HEK293 (cell line): ENCODE results near the gene CLASP1.
"Not testable (repeated sequence)": the region's sequence is repeated elsewhere in the genome, so short reads cannot be mapped to it uniquely, and the experiment has no call there.

Experiments used
- CTCF ChIA-PET: fragments of 350-600 bp; formaldehyde crosslinking; extraction: SDS; loops from one replicate; lab custom pipeline; 2021; ENCODE audit warnings: antibody characterized with exemption; lab: Yijun Ruan, JAX
- POLR2A ChIA-PET: fragments of 300-600 bp; formaldehyde crosslinking; extraction: SDS; loops from one replicate; lab custom pipeline; 2020; ENCODE audit warnings: antibody characterized with exemption, inconsistent platforms; lab: Yijun Ruan, JAX
- H3K27ac ChIP-seq: fragments of 200-500 bp; sonication (Bioruptor generic); 2 replicates; pipeline ENCODE4 v1.5.1; 2014; ENCODE audit warnings: low read depth, low read length, control low read depth, inconsistent platforms; ENCODE audit errors: extremely low read depth
- H3K36me3 ChIP-seq, 2 experiments: fragments of 200-500 bp in 1 of 2; sonication (Bioruptor generic) in 1 of 2; 1 replicate in 1 of 2; 2 replicates in 1 of 2; pipeline ENCODE4 v1.5.1; 2014 to 2017; ENCODE audit warnings: inconsistent platforms in 2 of 2, low read length in 2 of 2; ENCODE audit not compliant: control insufficient read depth in 2 of 2, insufficient read depth in 1 of 2
- H3K4me1 ChIP-seq: fragments of 200-500 bp; sonication (Bioruptor generic); 2 replicates; pipeline ENCODE4 v1.5.1; 2014; ENCODE audit warnings: mild to moderate bottlenecking, low read length, inconsistent platforms; ENCODE audit not compliant: control insufficient read depth, insufficient read depth
- H3K4me3 ChIP-seq: 2 replicates; pipeline ENCODE4 v1.5.1; 2011; ENCODE audit warnings: low read depth, mild to moderate bottlenecking, control low read depth, low read length, moderate library complexity
- H3K9me3 ChIP-seq: fragments of 200-500 bp; sonication (Bioruptor generic); 2 replicates; pipeline ENCODE4 v1.5.1; 2014; ENCODE audit warnings: low read depth, low read length, inconsistent platforms; ENCODE audit not compliant: control insufficient read depth, insufficient read depth
- FEZF1 ChIP-seq: fragments of 450-650 bp; formaldehyde crosslinking; IDR thresholded peaks from 2 replicates; pipeline ENCODE4 v1.5.1; 2016; ENCODE audit warnings: missing biosample characterization, missing genetic modification characterization
- GLIS1 ChIP-seq: fragments of 450-650 bp; formaldehyde crosslinking; IDR thresholded peaks from 2 replicates; pipeline ENCODE4 v1.5.1; 2016; ENCODE audit warnings: missing biosample characterization, missing genetic modification characterization
- KLF1 ChIP-seq: fragments of 450-650 bp; formaldehyde crosslinking; IDR thresholded peaks from 2 replicates; pipeline ENCODE4 v1.5.1; 2016; ENCODE audit warnings: missing biosample characterization, missing genetic modification characterization
- KLF10 ChIP-seq: fragments of 450-650 bp; IDR thresholded peaks from 2 replicates; pipeline ENCODE4 v1.5.1; 2018; ENCODE audit warnings: missing biosample characterization, mild to moderate bottlenecking, missing genetic modification characterization
- KLF16 ChIP-seq: fragments of 450-650 bp; formaldehyde crosslinking; IDR thresholded peaks from 2 replicates; pipeline ENCODE4 v1.5.1; 2017; ENCODE audit warnings: missing biosample characterization, missing genetic modification characterization
- OSR2 ChIP-seq: fragments of 450-650 bp; formaldehyde crosslinking; IDR thresholded peaks from 2 replicates; pipeline ENCODE4 v1.5.1; 2016; ENCODE audit warnings: missing biosample characterization, missing genetic modification characterization
- PRDM10 ChIP-seq: fragments of 450-650 bp; formaldehyde crosslinking; IDR thresholded peaks from 2 replicates; pipeline ENCODE4 v1.5.1; 2016; ENCODE audit warnings: missing biosample characterization, missing genetic modification characterization
- SALL2 ChIP-seq: fragments of 450-650 bp; formaldehyde crosslinking; IDR thresholded peaks from 2 replicates; pipeline ENCODE4 v1.5.0; 2017; ENCODE audit warnings: missing biosample characterization, mild to moderate bottlenecking, missing genetic modification characterization, borderline replicate concordance
- TSHZ1 ChIP-seq: fragments of 450-650 bp; formaldehyde crosslinking; IDR thresholded peaks from 2 replicates; pipeline ENCODE4 v1.5.1; 2016; ENCODE audit warnings: missing biosample characterization, missing genetic modification characterization, borderline replicate concordance
- ZFHX2 ChIP-seq: fragments of 450-650 bp; formaldehyde crosslinking; conservative IDR thresholded peaks from 2 replicates; pipeline ENCODE4 v1.5.1; 2016; ENCODE audit warnings: missing biosample characterization, missing genetic modification characterization
- ZNF114 ChIP-seq: fragments of 450-650 bp; formaldehyde crosslinking; IDR thresholded peaks from 2 replicates; pipeline ENCODE4 v1.5.0; 2017; ENCODE audit warnings: missing biosample characterization, missing genetic modification characterization
- ZNF184 ChIP-seq: fragments of 450-650 bp; IDR thresholded peaks from 2 replicates; pipeline ENCODE4 v1.5.1; 2018; ENCODE audit warnings: missing biosample characterization, mild to moderate bottlenecking, missing genetic modification characterization
- ZNF391 ChIP-seq: fragments of 450-650 bp; formaldehyde crosslinking; IDR thresholded peaks from 2 replicates; pipeline ENCODE4 v1.5.1; 2016; ENCODE audit warnings: low read depth, missing biosample characterization, missing genetic modification characterization, borderline replicate concordance
- ZNF510 ChIP-seq: fragments of 450-650 bp; formaldehyde crosslinking; IDR thresholded peaks from 2 replicates; pipeline ENCODE4 v1.5.1; 2018; ENCODE audit warnings: mild to moderate bottlenecking, missing genetic modification characterization, missing biosample characterization; ENCODE audit not compliant: insufficient replicate concordance
- ZNF629 ChIP-seq: fragments of 450-650 bp; formaldehyde crosslinking; IDR thresholded peaks from 2 replicates; pipeline ENCODE4 v1.5.1; 2017; ENCODE audit warnings: missing biosample characterization, missing genetic modification characterization
- ZNF664 ChIP-seq: fragments of 450-650 bp; formaldehyde crosslinking; IDR thresholded peaks from 2 replicates; pipeline ENCODE4 v1.5.1; 2016; ENCODE audit warnings: missing biosample characterization, missing genetic modification characterization
- ZNF670 ChIP-seq: fragments of 450-650 bp; formaldehyde crosslinking; IDR thresholded peaks from 2 replicates; pipeline ENCODE4 v1.5.1; 2016; ENCODE audit warnings: missing biosample characterization, missing genetic modification characterization, low read depth
- ZNF843 ChIP-seq: fragments of 450-650 bp; formaldehyde crosslinking; IDR thresholded peaks from 2 replicates; pipeline ENCODE4 v1.5.1; 2016; ENCODE audit warnings: missing biosample characterization, missing genetic modification characterization
- ZSCAN4 ChIP-seq: fragments of 450-650 bp; formaldehyde crosslinking; IDR thresholded peaks from 2 replicates; pipeline ENCODE4 v1.5.1; 2017; ENCODE audit warnings: missing biosample characterization, missing genetic modification characterization

CLASP1 gene

GRCh38 chr2:121343828-121344399, 305.3 kb downstream of the CLASP1 start:
- H3K9me3 ChIP-seq, H3K4me3 ChIP-seq, H3K27ac ChIP-seq, H3K4me1 ChIP-seq, POLR2A ChIA-PET: not testable (repeated sequence)
- CTCF ChIA-PET = interaction anchor here (0.7 to 4.0 kb wide), 3 partner anchors 11 to 44 kb away, joined by 3 to 20 read pairs (median 3); no protein-coding TSS in a partner anchor
- TF ChIP-seq ZNF664 (tag by site-specific recombination) = peak; percentile 42; the same call in 1 of the 2 replicates
- peak; percentile 30; the same call in 1 of the 2 replicates for TF ChIP-seq PRDM10
- TF ChIP-seq FEZF1 (tag by site-specific recombination) = peak; percentile 47
- TF ChIP-seq OSR2 (tag by site-specific recombination) = peak; percentile 19; the same call in 1 of the 2 replicates
- TF ChIP-seq KLF1 (tag by site-specific recombination) = 0 out of 2 replicates have a peak, but pooled peaks have one; percentile 9
- 0 out of 2 replicates have a peak, but pooled peaks have one; percentile 24 for TF ChIP-seq ZFHX2 (tag by site-specific recombination)
- peak; percentile 65; the same call in 1 of the 2 replicates for TF ChIP-seq ZNF843 (tag by site-specific recombination)
- peaks cover 11 to 77% of the 10 kb centered on the region in 2 experiments; a peak in 2 of 3 replicates for H3K36me3 ChIP-seq

GRCh38 chr2:121343191-121343590, 306.1 kb downstream of the CLASP1 start:
- H3K36me3 ChIP-seq = peaks cover 11 to 78% of the 10 kb centered on the region in 2 experiments; a peak in 2 of 3 replicates
- TF ChIP-seq ZNF670 (tag by site-specific recombination) (no peak), ZNF391 (tag by site-specific recombination) (no peak), ZNF184 (tag by site-specific recombination) (peak; percentile 88)
- H3K4me3 ChIP-seq = no peak overlapping the region
- CTCF ChIA-PET = interaction anchor here (0.6 to 4.0 kb wide), 6 partner anchors 12 to 214 kb away, joined by 3 to 20 read pairs (median 3); no protein-coding TSS in a partner anchor
- POLR2A ChIA-PET = no interaction called here
- H3K4me1 ChIP-seq = no peaks in the 10 kb centered on the region
- no peaks in the 10 kb centered on the region for H3K9me3 ChIP-seq
- H3K27ac ChIP-seq = no peak overlapping the region

- ChIA-PET POLR2A (no interaction called here), CTCF (interaction anchor here (0.6 to 1.4 kb wide), 6 partner anchors 13 to 262 kb away, joined by 3 to 6 read pairs (median 3); no protein-coding TSS in a partner anchor)
- Histone ChIP-seq H3K4me1 (no peaks in the 10 kb centered on the region), H3K4me3 (no peak overlapping the region), H3K27ac (no peak overlapping the region), H3K36me3 (peaks cover 11 to 75% of the 10 kb centered on the region in 2 experiments; a peak in 2 of 3 replicates), H3K9me3 (no peaks in the 10 kb centered on the region)
- TF ChIP-seq GLIS1 (tag by site-specific recombination) = no peak
- TF ChIP-seq ZNF114 = no peak
- no peak for TF ChIP-seq ZNF510
- no peak for TF ChIP-seq ZNF629 (tag by site-specific recombination)
These were observed 306.5 kb downstream of the CLASP1 start for GRCh38 chr2:121342751-121343150.

GRCh38 chr2:121340926-121341325, 308.3 kb downstream of the CLASP1 start:
- H3K9me3 ChIP-seq = no peaks in the 10 kb centered on the region
- CTCF ChIA-PET = interaction anchor here (1.0 to 1.7 kb wide), 3 partner anchors 15 to 261 kb away, joined by 3 to 5 read pairs (median 3); no protein-coding TSS in a partner anchor
- POLR2A ChIA-PET = no interaction called here
- no peak overlapping the region for H3K4me3 ChIP-seq
- peaks cover 11 to 57% of the 10 kb centered on the region in 2 experiments; a peak in 2 of 3 replicates for H3K36me3 ChIP-seq
- no peak overlapping the region for H3K27ac ChIP-seq
- H3K4me1 ChIP-seq = no peaks in the 10 kb centered on the region
- TF ChIP-seq ZSCAN4 (no peak), ZNF843 (tag by site-specific recombination) (no peak), KLF10 (no peak), TSHZ1 (tag by site-specific recombination) (no peak), ZFHX2 (tag by site-specific recombination) (no peak), SALL2 (tag by site-specific recombination) (no peak), KLF16 (no peak)
